Measurements from ENCODE around the gene DCBLD1. TPM values are rescaled to one million over a fixed set of nuclear protein-coding genes. Genes with fewer than 3 reads are reported as not detected.

Gene DCBLD1
- total RNA-seq, 1 experiment from 2014 or later: 11.2 TPM

DNA sequence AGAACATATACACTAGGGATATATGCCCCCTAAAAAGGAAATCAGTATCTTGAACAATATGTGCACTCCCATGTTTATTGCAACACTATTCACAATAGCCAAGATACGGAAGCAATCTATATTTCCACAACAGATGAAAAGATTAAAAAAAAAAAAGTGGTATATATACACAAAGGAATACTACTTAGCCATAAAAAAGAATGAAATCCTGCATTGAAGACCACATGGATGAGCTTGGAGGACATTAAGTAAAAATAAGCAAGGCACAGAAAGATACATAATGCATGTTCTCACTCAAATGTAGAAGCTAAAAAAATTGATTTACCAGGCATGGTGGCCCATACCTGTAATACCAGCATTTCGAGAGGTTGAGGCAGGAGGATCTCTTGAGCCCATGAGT lies 115.3 kb downstream of the DCBLD1 start (continued):
- TF ChIP-seq, protein P1, sequence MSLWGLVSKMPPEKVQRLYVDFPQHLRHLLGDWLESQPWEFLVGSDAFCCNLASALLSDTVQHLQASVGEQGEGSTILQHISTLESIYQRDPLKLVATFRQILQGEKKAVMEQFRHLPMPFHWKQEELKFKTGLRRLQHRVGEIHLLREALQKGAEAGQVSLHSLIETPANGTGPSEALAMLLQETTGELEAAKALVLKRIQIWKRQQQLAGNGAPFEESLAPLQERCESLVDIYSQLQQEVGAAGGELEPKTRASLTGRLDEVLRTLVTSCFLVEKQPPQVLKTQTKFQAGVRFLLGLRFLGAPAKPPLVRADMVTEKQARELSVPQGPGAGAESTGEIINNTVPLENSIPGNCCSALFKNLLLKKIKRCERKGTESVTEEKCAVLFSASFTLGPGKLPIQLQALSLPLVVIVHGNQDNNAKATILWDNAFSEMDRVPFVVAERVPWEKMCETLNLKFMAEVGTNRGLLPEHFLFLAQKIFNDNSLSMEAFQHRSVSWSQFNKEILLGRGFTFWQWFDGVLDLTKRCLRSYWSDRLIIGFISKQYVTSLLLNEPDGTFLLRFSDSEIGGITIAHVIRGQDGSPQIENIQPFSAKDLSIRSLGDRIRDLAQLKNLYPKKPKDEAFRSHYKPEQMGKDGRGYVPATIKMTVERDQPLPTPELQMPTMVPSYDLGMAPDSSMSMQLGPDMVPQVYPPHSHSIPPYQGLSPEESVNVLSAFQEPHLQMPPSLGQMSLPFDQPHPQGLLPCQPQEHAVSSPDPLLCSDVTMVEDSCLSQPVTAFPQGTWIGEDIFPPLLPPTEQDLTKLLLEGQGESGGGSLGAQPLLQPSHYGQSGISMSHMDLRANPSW (CRISPR knock-in tag; conservative IDR thresholded peaks at IDR 0.05; ENCODE audit: low read depth): no peak
- no peak for TF ChIP-seq KAT7 (CRISPR knock-in tag; IDR thresholded peaks at IDR 0.05; ENCODE audit: borderline replicate concordance)

Other genes starting within 250 kb of the DCBLD1 start
- 0.11 TPM in 1 of 3 replicates, not detected in the others for gene VGLL2, start 217.1 kb upstream of the DCBLD1 start, total RNA-seq (2021)
- gene ROS1, start 56.7 kb upstream of the DCBLD1 start, total RNA-seq (2021): 0.02 to 0.05 TPM (median 0.05 TPM) in 3 replicates
- gene GOPC, start 119.8 kb downstream of the DCBLD1 start, total RNA-seq (2021): 18.6 to 19.4 TPM (median 18.7 TPM) in 3 replicates
- gene NUS1, start 192.8 kb downstream of the DCBLD1 start, total RNA-seq (2021): 59.3 to 73.8 TPM (median 62.1 TPM) in 3 replicates